CD14-positive monocyte (primary cell): Measurements from ENCODE around the gene NEURL4. TPM values are rescaled to one million over a fixed set of nuclear protein-coding genes. Genes with fewer than 3 reads are reported as not detected.

ENCODE experiments used
- DNase-seq, 3 donors: peaks; one replicate each; pipeline ENCODE4 v3.0.0-alpha.2; 2011 to 2022
- H2AFZ ChIP-seq: 2 replicates; pipeline ENCODE4 v1.6.0; 2012; ENCODE audit warnings: mild to moderate bottlenecking, low read depth, low read length, inconsistent platforms; ENCODE audit not compliant: insufficient read depth, poor library complexity, severe bottlenecking
- H3K27ac ChIP-seq, 2 donors: 1 replicate in 1 of 2; 2 replicates in 1 of 2; pipeline ENCODE4 v1.5.1; 2012 to 2013; ENCODE audit warnings: low read length in 2 of 2, control low read depth in 1 of 2, inconsistent platforms in 1 of 2, low read depth in 1 of 2, mild to moderate bottlenecking in 1 of 2
- H3K27me3 ChIP-seq, 2 donors: one replicate each; pipeline versions ENCODE4 v1.6.0 to v1.6.1; 2011 to 2013; ENCODE audit warnings: low read length in 2 of 2; ENCODE audit not compliant: control insufficient read depth in 2 of 2, insufficient read depth in 2 of 2
- H3K36me3 ChIP-seq, 2 donors: replicated peaks in 1 of 2; 1 replicate in 1 of 2; 2 replicates in 1 of 2; pipeline versions ENCODE4 v1.5.1 to v1.6.1; 2012 to 2013; ENCODE audit warnings: low read length in 2 of 2, control low read depth in 1 of 2, inconsistent platforms in 1 of 2, mild to moderate bottlenecking in 1 of 2; ENCODE audit not compliant: insufficient read depth in 2 of 2, control insufficient read depth in 1 of 2
- H3K4me1 ChIP-seq, 2 donors: 1 replicate in 1 of 2; 2 replicates in 1 of 2; pipeline versions ENCODE4 v1.5.1 to v1.6.1; 2012 to 2013; ENCODE audit warnings: low read length in 2 of 2, control low read depth in 1 of 2, inconsistent platforms in 1 of 2, mild to moderate bottlenecking in 1 of 2, moderate library complexity in 1 of 2; ENCODE audit not compliant: insufficient read depth in 2 of 2, control insufficient read depth in 1 of 2
- H3K4me2 ChIP-seq: replicated peaks from 2 replicates; pipeline ENCODE3; 2012; ENCODE audit warnings: low read length, moderate library complexity, mild to moderate bottlenecking; ENCODE audit not compliant: poor library complexity, severe bottlenecking; ENCODE audit errors: extremely low read depth
- H3K4me3 ChIP-seq, 3 experiments: fragments of 200-600 bp in 1 of 3; sonication (generic) in 1 of 3; replicated peaks in 1 of 3; 1 replicate in 2 of 3; 2 replicates in 1 of 3; pipeline ENCODE4 v1.5.1; 2011 to 2013; ENCODE audit warnings: low read length in 3 of 3, mild to moderate bottlenecking in 3 of 3, control low read depth in 2 of 3, low read depth in 2 of 3, inconsistent platforms in 1 of 3, moderate library complexity in 1 of 3
- H3K79me2 ChIP-seq: 2 replicates; pipeline ENCODE4 v1.6.0; 2012; ENCODE audit warnings: mild to moderate bottlenecking, control low read depth, inconsistent platforms, low read length, moderate library complexity; ENCODE audit not compliant: insufficient read depth
- H3K9ac ChIP-seq: 2 replicates; pipeline ENCODE4 v1.6.0; 2017; ENCODE audit warnings: low read length, mild to moderate bottlenecking; ENCODE audit not compliant: insufficient read depth, poor library complexity, severe bottlenecking
- H3K9me3 ChIP-seq, 2 donors: replicated peaks in 1 of 2; 1 replicate in 1 of 2; 2 replicates in 1 of 2; pipeline versions ENCODE4 v1.5.1 to v1.6.1; 2012 to 2013; ENCODE audit warnings: low read length in 2 of 2, control low read depth in 1 of 2; ENCODE audit not compliant: control insufficient read depth in 1 of 2, insufficient read depth in 1 of 2
- H4K20me1 ChIP-seq: 2 replicates; pipeline ENCODE4 v1.6.0; 2012; ENCODE audit warnings: mild to moderate bottlenecking, low read length, control low read depth, moderate library complexity; ENCODE audit not compliant: insufficient read depth
- H3K27ac Mint-ChIP-seq, 7 donors: one replicate each; pipeline ENCODE4 v1.8.0; 2020; ENCODE audit warnings: mild to moderate bottlenecking in 7 of 7, mixed read lengths in 7 of 7, moderate library complexity in 6 of 7, inconsistent platforms in 2 of 7
- H3K27me3 Mint-ChIP-seq, 3 donors: one replicate each; pipeline ENCODE4 v1.8.0; 2021 to 2022; ENCODE audit warnings: low read depth in 3 of 3, mild to moderate bottlenecking in 3 of 3, mixed read lengths in 3 of 3, moderate library complexity in 3 of 3, inconsistent platforms in 1 of 3
- H3K36me3 Mint-ChIP-seq, 2 donors: one replicate each; pipeline ENCODE4 v1.8.0; 2020; ENCODE audit warnings: mixed read lengths in 2 of 2, inconsistent platforms in 1 of 2, mild to moderate bottlenecking in 1 of 2
- H3K4me1 Mint-ChIP-seq: one replicate; pipeline ENCODE4 v1.8.0; 2020; ENCODE audit warnings: mild to moderate bottlenecking, mixed read lengths
- H3K4me3 Mint-ChIP-seq, 2 donors: one replicate each; pipeline ENCODE4 v1.8.0; 2020; ENCODE audit warnings: mild to moderate bottlenecking in 2 of 2, mixed read lengths in 2 of 2, moderate library complexity in 1 of 2
- H3K9me3 Mint-ChIP-seq, 7 donors: one replicate each; pipeline ENCODE4 v1.8.0; 2020 to 2022; ENCODE audit warnings: mixed read lengths in 7 of 7, mild to moderate bottlenecking in 6 of 7, moderate library complexity in 6 of 7, inconsistent platforms in 2 of 7
- WGBS: methylation state at CpG from one replicate; pipeline ENCODE4 v1.1.5; 2013; ENCODE audit warnings: missing lambda C conversion rate; ENCODE audit not compliant: insufficient coverage; 5-methylcytosine and 5-hydroxymethylcytosine counted together
- intact Hi-C, 2 donors: fragments of 100-400 bp; cut with micrococcal nuclease; formaldehyde crosslinking; loops; one replicate each; pipeline versions ENCODE4 v1.15.0 to v1.15.1; 2023
- polyA plus RNA-seq, 3 donors: library from polyadenylated mRNA; depleted of rRNA in 1 of 3; unstranded in 2 of 3; stranded (reverse) in 1 of 3; fragments of 300-500 nt in 2 of 3; fragments of >200 nt in 1 of 3; fragmentation: Illumina TruSeq in 2 of 3; gene quantifications; 1 replicate in 2 of 3; 2 replicates in 1 of 3; pipeline ENCODE4 v1.2.3, GENCODE V29; 2012 to 2021
- TF ChIP-seq, protein P1 (sequence below): fragments of 200-600 bp; IDR thresholded peaks from one replicate; pipeline ENCODE4 v1.8.0; 2022; ENCODE audit warnings: antibody characterized with exemption, mild to moderate bottlenecking

NEURL4 gene
- polyA plus RNA-seq, 3 donors, result 0.35 to 42.6 (median 0.44) TPM

DNA sequence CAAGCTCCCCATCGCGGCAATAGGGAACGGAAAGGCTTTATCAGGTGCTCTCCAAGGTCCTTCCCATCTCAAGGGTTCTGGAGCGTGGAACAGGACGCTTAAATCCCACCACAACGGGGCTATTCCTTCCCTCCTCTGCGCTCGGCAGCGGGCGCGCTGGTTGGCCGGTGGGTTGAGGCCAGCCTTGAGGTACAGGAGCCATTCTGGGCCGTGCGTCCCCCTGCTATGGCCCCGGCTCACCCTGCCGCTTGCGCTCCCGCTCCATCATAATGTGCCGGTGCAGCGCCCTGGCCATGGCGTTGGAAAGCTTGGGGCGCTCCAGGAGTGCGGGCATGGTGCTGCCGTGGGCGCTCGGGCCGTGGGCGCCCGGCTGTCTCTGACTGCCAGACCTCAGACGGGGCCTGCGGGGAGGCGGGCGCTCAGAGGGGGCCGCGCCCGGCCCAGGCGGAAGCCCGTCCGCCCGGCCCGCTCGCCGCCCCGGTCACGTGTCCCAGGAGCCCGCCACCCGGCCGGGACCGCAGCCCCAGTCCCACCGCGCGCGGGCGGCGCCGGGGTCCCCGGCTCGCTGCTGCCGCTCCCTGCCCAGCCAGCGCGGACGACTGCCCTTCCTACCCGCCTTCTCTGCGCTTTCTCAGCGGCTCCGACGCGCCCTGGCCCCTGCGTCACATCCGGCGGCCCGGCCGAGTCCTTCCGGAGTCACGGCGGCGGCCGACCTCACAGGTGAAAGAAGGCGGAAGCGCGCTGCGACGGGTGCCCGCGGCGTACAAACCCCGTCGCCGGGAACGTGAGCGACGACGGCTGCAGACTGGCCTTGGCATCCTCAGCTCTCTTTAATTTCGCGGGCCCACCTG is 14.2 kb downstream of the NEURL4 start, which contains the start of gene GPS2:
TSS of gene GPS2 (minus strand) at position 642 of the 851 bp plus-strand sequence. CDS start at position 334, 308 bp downstream.
- H3K27me3 ChIP-seq, result no peaks in the 10 kb centered on the region
- H2AFZ ChIP-seq, result peak within 1 kb of the TSS; percentile 92
- under 1% methylated on average over 95 of the region's 95 CpGs for WGBS
- Mint-ChIP-seq H3K27ac (peak within 1 kb of the TSS; percentile 88 to 95 (median 91)), H3K27me3 (peaks cover 0 to under 1% (median 0%) of the 10 kb centered on the region in 3 donors), H3K4me1 (peaks cover 37% of the 10 kb centered on the region), H3K9me3 (no peaks in the 10 kb centered on the region), H3K36me3 (peaks cover 54 to 77% of the 10 kb centered on the region in 2 donors), H3K4me3 (peak within 1 kb of the TSS; percentile 77 to 85)
- peaks cover 60 to 65% of the 10 kb centered on the region in 2 donors for H3K36me3 ChIP-seq
- TF ChIP-seq, protein P1, sequence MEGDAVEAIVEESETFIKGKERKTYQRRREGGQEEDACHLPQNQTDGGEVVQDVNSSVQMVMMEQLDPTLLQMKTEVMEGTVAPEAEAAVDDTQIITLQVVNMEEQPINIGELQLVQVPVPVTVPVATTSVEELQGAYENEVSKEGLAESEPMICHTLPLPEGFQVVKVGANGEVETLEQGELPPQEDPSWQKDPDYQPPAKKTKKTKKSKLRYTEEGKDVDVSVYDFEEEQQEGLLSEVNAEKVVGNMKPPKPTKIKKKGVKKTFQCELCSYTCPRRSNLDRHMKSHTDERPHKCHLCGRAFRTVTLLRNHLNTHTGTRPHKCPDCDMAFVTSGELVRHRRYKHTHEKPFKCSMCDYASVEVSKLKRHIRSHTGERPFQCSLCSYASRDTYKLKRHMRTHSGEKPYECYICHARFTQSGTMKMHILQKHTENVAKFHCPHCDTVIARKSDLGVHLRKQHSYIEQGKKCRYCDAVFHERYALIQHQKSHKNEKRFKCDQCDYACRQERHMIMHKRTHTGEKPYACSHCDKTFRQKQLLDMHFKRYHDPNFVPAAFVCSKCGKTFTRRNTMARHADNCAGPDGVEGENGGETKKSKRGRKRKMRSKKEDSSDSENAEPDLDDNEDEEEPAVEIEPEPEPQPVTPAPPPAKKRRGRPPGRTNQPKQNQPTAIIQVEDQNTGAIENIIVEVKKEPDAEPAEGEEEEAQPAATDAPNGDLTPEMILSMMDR, result no peak
- peak within 1 kb of the TSS; percentile 77 to 91 (median 82) for H3K4me3 ChIP-seq
- peaks cover 25 to 33% of the 10 kb centered on the region in 2 donors for H3K4me1 ChIP-seq
- peaks cover 41% of the 10 kb centered on the region for H4K20me1 ChIP-seq
- H3K9ac ChIP-seq, result peak within 1 kb of the TSS; percentile 78
- intact Hi-C loops, result no loop called here
- peak; percentile 83 to 88 (median 88) for DNase-seq
- H3K9me3 ChIP-seq, result no peaks in the 10 kb centered on the region
- peaks cover 50% of the 10 kb centered on the region for H3K79me2 ChIP-seq
- peak within 1 kb of the TSS; percentile 77 to 93 for H3K27ac ChIP-seq
- H3K4me2 ChIP-seq, result peak within 1 kb of the TSS; percentile 97

DNA sequence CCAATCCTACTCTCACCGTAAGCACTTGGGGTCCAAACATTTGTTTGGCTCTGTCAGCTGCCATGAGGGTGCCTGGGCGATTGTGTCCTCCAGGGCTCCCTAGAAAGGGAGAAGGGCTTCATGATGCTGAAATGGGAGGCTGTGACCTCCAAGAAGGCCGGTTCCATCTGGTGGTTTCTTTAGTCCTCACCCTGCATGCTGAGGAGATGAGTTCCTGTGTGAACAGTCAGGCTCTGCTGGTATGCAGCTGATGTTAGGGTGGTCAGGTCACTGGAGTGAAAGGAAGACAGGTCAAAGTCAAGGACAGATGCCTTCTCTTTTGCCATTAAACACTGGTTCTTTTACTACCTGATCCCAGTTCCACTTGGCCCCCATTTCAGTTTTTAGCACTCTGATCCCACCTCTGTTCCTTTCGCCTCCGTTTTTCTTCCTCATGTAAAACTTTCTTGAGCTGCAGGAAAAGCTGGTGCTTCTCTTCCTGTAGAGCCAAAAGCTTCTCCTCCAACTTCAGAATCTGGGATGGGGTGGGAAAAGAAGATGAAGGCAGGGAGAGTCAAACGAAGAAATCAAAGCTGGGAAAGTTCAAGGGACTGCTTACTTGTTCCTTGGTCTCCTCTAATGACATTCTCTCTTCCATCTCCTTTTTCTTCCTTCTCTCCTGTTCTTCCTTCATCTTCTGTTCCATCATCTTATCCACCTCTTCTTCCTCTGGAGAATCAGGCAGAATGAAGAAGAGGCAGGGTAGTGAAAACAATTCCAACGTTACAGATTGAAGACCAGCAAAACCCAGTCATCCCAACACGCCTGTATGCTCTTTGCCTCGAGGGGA is 15.0 kb downstream of the NEURL4 start:
- peaks cover 50% of the 10 kb centered on the region for H4K20me1 ChIP-seq
- peak overlapping the region; percentile 77 to 91 (median 82) for H3K4me3 ChIP-seq
- intact Hi-C loops, result no loop called here
- H3K27me3 ChIP-seq, result no peaks in the 10 kb centered on the region
- peaks cover 61 to 77% of the 10 kb centered on the region in 2 donors for H3K36me3 Mint-ChIP-seq
- H3K4me1 Mint-ChIP-seq, result peaks cover 45% of the 10 kb centered on the region
- DNase-seq, result peak in 1 of 3 donors; percentile 3
- WGBS, result 59% methylated on average over 3 of the region's 9 CpGs
- H3K79me2 ChIP-seq, result peaks cover 58% of the 10 kb centered on the region
- TF ChIP-seq, protein P1, result no peak
- H2AFZ ChIP-seq, result peak overlapping the region; percentile 92
- H3K27me3 Mint-ChIP-seq, result peaks cover 0 to 2% (median 0%) of the 10 kb centered on the region in 3 donors
- H3K4me2 ChIP-seq, result peak overlapping the region; percentile 97
- H3K27ac Mint-ChIP-seq, result peak overlapping the region; percentile 58 to 91 (median 84)
- H3K27ac ChIP-seq, result peak overlapping the region; percentile 77 to 93
- no peaks in the 10 kb centered on the region for H3K9me3 Mint-ChIP-seq
- peaks cover 66 to 69% of the 10 kb centered on the region in 2 donors for H3K36me3 ChIP-seq
- peaks cover 34 to 41% of the 10 kb centered on the region in 2 donors for H3K4me1 ChIP-seq
- peak overlapping the region; percentile 78 for H3K9ac ChIP-seq
- peak overlapping the region; percentile 77 to 85 for H3K4me3 Mint-ChIP-seq
- H3K9me3 ChIP-seq, result no peaks in the 10 kb centered on the region
